Measurements from ENCODE around the gene PDSS1.

- TF ChIP-seq CTCF (IDR thresholded peaks at IDR 0.05) (no peak), EP300 (IDR thresholded peaks at IDR 0.05) (no peak), POLR2A (IDR thresholded peaks at IDR 0.05) (no peak), POLR2AphosphoS5 (IDR thresholded peaks at IDR 0.05) (no peak)
These were observed 17.6 kb downstream of the PDSS1 start for GRCh38 chr10:26715137-26715487.

All from stomach (tissue), 4 donors.